Endothelial cell of umbilical vein (primary cell): ENCODE results near the gene CRHR1. TPM values are rescaled to one million over a fixed set of nuclear protein-coding genes. Genes with fewer than 3 reads are reported as not detected.

Source experiments
- BruUV-seq: library from RNA; stranded (reverse); fragments of 400-500 nt; replicated peaks from 2 replicates; lab custom pipeline; 2021; lab: Mats Ljungman, UMichigan
- CTCF ChIA-PET: fragments of 300-600, 350-600 bp; sonication (Branson Sonifier 250); formaldehyde crosslinking; loops from one replicate; lab custom pipeline; 2021; ENCODE audit warnings: antibody characterized with exemption, inconsistent platforms; lab: Charles Lee
- POLR2A ChIA-PET: fragments of 300-600, 350-600 bp; sonication (Branson Sonifier 250); formaldehyde crosslinking; loops from one replicate; lab custom pipeline; 2021; ENCODE audit warnings: antibody characterized with exemption, inconsistent platforms; lab: Charles Lee
- DNase-seq: peaks from one replicate; pipeline ENCODE4 v3.0.0-alpha.2; 2011; ENCODE audit warnings: low read depth, low spot score
- FAIRE-seq: peaks from 2 replicates; lab custom pipeline; 2011; peaks lifted over from hg19 to GRCh38; lab: Jason Lieb, UNC
- H2AFZ ChIP-seq: 2 replicates; pipeline ENCODE4 v1.6.0; 2012; ENCODE audit warnings: low read depth, low read length, control low read depth, inconsistent platforms
- H3K27ac ChIP-seq: 2 replicates; pipeline ENCODE4 v1.5.1; 2011; ENCODE audit warnings: low read depth, mild to moderate bottlenecking, control low read depth, low read length, moderate library complexity; ENCODE audit not compliant: insufficient read depth
- H3K27me3 ChIP-seq, 2 experiments: 2 replicates each; pipeline versions ENCODE4 v1.6.0 to v1.6.1; 2011; ENCODE audit warnings: low read length in 2 of 2, mixed read lengths in 1 of 2; ENCODE audit not compliant: control insufficient read depth in 2 of 2, insufficient read depth in 2 of 2
- H3K36me3 ChIP-seq, 2 experiments: 2 replicates in 1 of 2; 3 replicates in 1 of 2; pipeline ENCODE4 v1.5.1; 2011; ENCODE audit warnings: low read length in 2 of 2, mild to moderate bottlenecking in 1 of 2, moderate library complexity in 1 of 2; ENCODE audit not compliant: control insufficient read depth in 2 of 2, insufficient read depth in 2 of 2; ENCODE audit errors: extremely low read depth in 1 of 2
- H3K4me1 ChIP-seq: 3 replicates; pipeline ENCODE4 v1.5.1; 2011; ENCODE audit warnings: mild to moderate bottlenecking, low read length; ENCODE audit not compliant: control insufficient read depth, insufficient read depth; ENCODE audit errors: extremely low read depth
- H3K4me2 ChIP-seq: 2 replicates; pipeline ENCODE4 v1.6.1; 2011; ENCODE audit warnings: low read length, control low read depth, mixed read lengths; ENCODE audit not compliant: insufficient read depth
- H3K4me3 ChIP-seq, 3 experiments: fragments of 200-600 bp in 1 of 3; sonication (generic), shearing (Covaris generic) in 1 of 3; replicated peaks in 1 of 3; 2 replicates each; pipeline ENCODE4 v1.5.1; 2011 to 2016; ENCODE audit warnings: control low read depth in 3 of 3, low read length in 3 of 3, mild to moderate bottlenecking in 2 of 3, inconsistent platforms in 1 of 3, low read depth in 1 of 3, moderate library complexity in 1 of 3; ENCODE audit not compliant: insufficient read depth in 1 of 3
- H3K79me2 ChIP-seq: 2 replicates; pipeline ENCODE4 v1.6.0; 2012; ENCODE audit warnings: low read length, inconsistent platforms; ENCODE audit not compliant: control insufficient read depth, insufficient read depth
- H3K9ac ChIP-seq: replicated peaks from 2 replicates; pipeline ENCODE3; 2011; ENCODE audit warnings: low read length, control low read depth; ENCODE audit not compliant: insufficient read depth; ENCODE audit errors: extremely low read depth
- H3K9me1 ChIP-seq: replicated peaks from 3 replicates; pipeline ENCODE4 v1.6.0; 2011; ENCODE audit warnings: mild to moderate bottlenecking, low read length; ENCODE audit not compliant: control insufficient read depth, insufficient read depth; ENCODE audit errors: extremely low read depth
- H3K9me3 ChIP-seq: replicated peaks from 2 replicates; pipeline ENCODE4 v1.5.1; 2012; ENCODE audit warnings: low read length, inconsistent platforms; ENCODE audit not compliant: control insufficient read depth, insufficient read depth
- H4K20me1 ChIP-seq: replicated peaks from 2 replicates; pipeline ENCODE3; 2011; ENCODE audit warnings: mild to moderate bottlenecking, low read length; ENCODE audit not compliant: control insufficient read depth, insufficient read depth; ENCODE audit errors: extremely low read depth
- EZH2 ChIP-seq: IDR thresholded peaks from 2 replicates; pipeline ENCODE4 v1.6.1; 2012; ENCODE audit warnings: borderline replicate concordance, low read depth, mild to moderate bottlenecking, moderate library complexity, low read length, inconsistent platforms; ENCODE audit not compliant: severe bottlenecking
- FOS ChIP-seq: IDR thresholded peaks from 2 replicates; pipeline ENCODE4 v1.6.1; 2011; ENCODE audit warnings: mild to moderate bottlenecking, low read length, moderate library complexity, borderline replicate concordance; ENCODE audit not compliant: insufficient read depth
- GATA2 ChIP-seq: IDR thresholded peaks from 2 replicates; pipeline ENCODE4 v1.7.0; 2011; ENCODE audit warnings: low read depth, mild to moderate bottlenecking, moderate library complexity, mixed read lengths, low read length; ENCODE audit not compliant: insufficient read length, insufficient read depth
- JUN ChIP-seq: IDR thresholded peaks from 2 replicates; pipeline ENCODE4 v1.6.1; 2011; ENCODE audit warnings: borderline replicate concordance, low read depth; ENCODE audit not compliant: insufficient read length, insufficient read depth
- MYC ChIP-seq: IDR thresholded peaks from one replicate; pipeline ENCODE4 v1.6.1; 2011; ENCODE audit warnings: mild to moderate bottlenecking, low read depth, low read length
- POLR2A ChIP-seq: IDR thresholded peaks from 2 replicates; pipeline ENCODE4 v1.6.1; 2012; ENCODE audit warnings: low read depth, mild to moderate bottlenecking, control low read depth, low read length
- POLR2AphosphoS5 ChIP-seq: IDR thresholded peaks from 2 replicates; pipeline ENCODE4 v1.6.1; 2012; ENCODE audit warnings: low read depth, mild to moderate bottlenecking, control low read depth, low read length, moderate library complexity; ENCODE audit not compliant: insufficient read depth
- dilution Hi-C: fragments of 300-500 bp; cut with MboI; formaldehyde crosslinking; loops from one replicate; pipeline ENCODE4 v1.15.0; 2019; ENCODE audit warnings: low sequenced_read_pairs; ENCODE audit not compliant: extremely low pct_ligation_motif_present
- intact Hi-C: fragments of 100-400 bp; cut with micrococcal nuclease; formaldehyde crosslinking; loops from one replicate; pipeline ENCODE4 v1.10.0; 2022
- polyA plus RNA-seq, 4 experiments: library from polyadenylated mRNA; depleted of rRNA in 3 of 4; stranded (reverse) in 3 of 4; unstranded in 1 of 4; fragments of >200 nt; gene quantifications; 2 replicates each; pipeline versions ENCODE4 v1.2.1 to v1.2.3, GENCODE V29; 2011 to 2012; ENCODE audit warnings: missing spikeins in 1 of 4
- total RNA-seq: library from RNA; stranded (reverse); gene quantifications from 2 replicates; pipeline ENCODE4 v1.2.3, GENCODE V29; 2021
- TF ChIP-seq, protein P1 (sequence below): IDR thresholded peaks from 2 replicates; pipeline ENCODE4 v1.6.1; 2011; ENCODE audit not compliant: insufficient read depth, insufficient read length
- TF ChIP-seq, protein P2 (sequence below), 2 donors: IDR thresholded peaks; 1 replicate in 1 of 2; 2 replicates in 1 of 2; pipeline ENCODE4 v1.5.1; 2011; ENCODE audit warnings: low read length in 2 of 2, mild to moderate bottlenecking in 2 of 2, moderate library complexity in 2 of 2, control low read depth in 1 of 2, inconsistent platforms in 1 of 2, low read depth in 1 of 2; ENCODE audit not compliant: insufficient read depth in 1 of 2; ENCODE audit errors: extremely low read depth in 1 of 2

CRHR1 gene
- total and polyA plus RNA-seq, 2 donors (not counting 3 experiments of a cell fraction or from before 2014, with no cell fraction given): not detected

- Histone ChIP-seq H3K27ac (no peak overlapping the region), H2AFZ (no peak overlapping the region), H3K9me1 (no peaks in the 10 kb centered on the region), H3K4me3 (no peak overlapping the region), H3K79me2 (no peaks in the 10 kb centered on the region), H3K9me3 (no peaks in the 10 kb centered on the region), H3K9ac (no peak overlapping the region), H3K36me3 (no peaks in the 10 kb centered on the region), H3K27me3 (peaks cover 0 to 1% of the 10 kb centered on the region in 2 experiments), H3K4me2 (no peak overlapping the region), H4K20me1 (no peaks in the 10 kb centered on the region), H3K4me1 (no peaks in the 10 kb centered on the region)
- no TSS peak for BruUV-seq
- DNase-seq (no peak), FAIRE-seq (no peak)
- dilution Hi-C loops (no loop called here), intact Hi-C loops (no loop called here)
- ChIA-PET CTCF (interaction anchor here (2.0 kb wide), 1 partner anchor 118 kb away, joined by 5 read pairs; no protein-coding TSS in a partner anchor), POLR2A (no interaction called here)
- TF ChIP-seq GATA2: no peak
- TF ChIP-seq, protein P1, sequence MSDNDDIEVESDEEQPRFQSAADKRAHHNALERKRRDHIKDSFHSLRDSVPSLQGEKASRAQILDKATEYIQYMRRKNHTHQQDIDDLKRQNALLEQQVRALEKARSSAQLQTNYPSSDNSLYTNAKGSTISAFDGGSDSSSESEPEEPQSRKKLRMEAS: no peak
- no peak for TF ChIP-seq MYC
- no peak for TF ChIP-seq EZH2
- no peak for TF ChIP-seq POLR2A
Observed at GRCh38 chr17:45757431-45758218, 26.5 kb upstream of the CRHR1 start.

DNA sequence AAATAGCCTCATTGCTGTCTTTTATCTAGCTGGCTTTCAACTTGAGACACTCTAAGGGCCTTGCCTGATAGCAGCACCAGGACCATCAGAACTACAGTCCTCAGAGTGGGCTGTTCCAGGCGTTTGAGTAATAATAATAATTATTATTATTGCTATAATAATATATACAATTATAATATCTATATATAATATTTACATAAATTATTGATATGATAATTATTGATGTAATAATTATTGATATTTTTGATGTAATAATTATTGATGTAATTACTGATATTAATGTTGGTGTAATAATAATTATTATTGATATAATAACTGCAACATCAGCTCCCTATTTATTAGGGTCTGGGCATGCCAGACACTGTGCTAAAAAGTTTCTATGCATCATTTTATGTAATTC is 25.6 kb upstream of the CRHR1 start:
- Histone ChIP-seq H4K20me1 (no peaks in the 10 kb centered on the region), H2AFZ (no peak overlapping the region), H3K36me3 (no peaks in the 10 kb centered on the region), H3K4me1 (no peaks in the 10 kb centered on the region), H3K9me3 (no peaks in the 10 kb centered on the region), H3K4me3 (no peak overlapping the region), H3K27ac (no peak overlapping the region), H3K79me2 (no peaks in the 10 kb centered on the region), H3K9me1 (no peaks in the 10 kb centered on the region), H3K27me3 (peaks cover 0 to 1% of the 10 kb centered on the region in 2 experiments), H3K4me2 (no peak overlapping the region), H3K9ac (no peak overlapping the region)
- ChIA-PET CTCF (interaction anchor here (2.0 kb wide), 1 partner anchor 118 kb away, joined by 5 read pairs; no protein-coding TSS in a partner anchor), POLR2A (no interaction called here)
- DNase-seq: no peak
- intact Hi-C loops: no loop called here
- no TSS peak for BruUV-seq
- TF ChIP-seq, protein P1: no peak
- TF ChIP-seq POLR2AphosphoS5: no peak
- no peak for TF ChIP-seq JUN
- TF ChIP-seq, protein P2, sequence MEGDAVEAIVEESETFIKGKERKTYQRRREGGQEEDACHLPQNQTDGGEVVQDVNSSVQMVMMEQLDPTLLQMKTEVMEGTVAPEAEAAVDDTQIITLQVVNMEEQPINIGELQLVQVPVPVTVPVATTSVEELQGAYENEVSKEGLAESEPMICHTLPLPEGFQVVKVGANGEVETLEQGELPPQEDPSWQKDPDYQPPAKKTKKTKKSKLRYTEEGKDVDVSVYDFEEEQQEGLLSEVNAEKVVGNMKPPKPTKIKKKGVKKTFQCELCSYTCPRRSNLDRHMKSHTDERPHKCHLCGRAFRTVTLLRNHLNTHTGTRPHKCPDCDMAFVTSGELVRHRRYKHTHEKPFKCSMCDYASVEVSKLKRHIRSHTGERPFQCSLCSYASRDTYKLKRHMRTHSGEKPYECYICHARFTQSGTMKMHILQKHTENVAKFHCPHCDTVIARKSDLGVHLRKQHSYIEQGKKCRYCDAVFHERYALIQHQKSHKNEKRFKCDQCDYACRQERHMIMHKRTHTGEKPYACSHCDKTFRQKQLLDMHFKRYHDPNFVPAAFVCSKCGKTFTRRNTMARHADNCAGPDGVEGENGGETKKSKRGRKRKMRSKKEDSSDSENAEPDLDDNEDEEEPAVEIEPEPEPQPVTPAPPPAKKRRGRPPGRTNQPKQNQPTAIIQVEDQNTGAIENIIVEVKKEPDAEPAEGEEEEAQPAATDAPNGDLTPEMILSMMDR (IDR thresholded peaks at IDR 0.05; ENCODE audit: extremely low read depth in 1 of 2, insufficient read depth in 1 of 2, low read depth in 1 of 2, low read length in 2 of 2): no peak
- no peak for TF ChIP-seq POLR2A
- TF ChIP-seq GATA2: no peak
- no peak for TF ChIP-seq EZH2
- TF ChIP-seq FOS: no peak
- no peak for TF ChIP-seq MYC
- dilution Hi-C loops: no loop called here
- FAIRE-seq: no peak
